DOHH2 (cell line): Measurements from ENCODE around the gene IGLON5.

Experiments
- CTCF ChIP-seq: fragments of 200-600 bp; sonication (generic); IDR thresholded peaks from one replicate; pipeline ENCODE4 v1.5.1; 2014; ENCODE audit warnings: antibody characterized with exemption, mild to moderate bottlenecking, low read depth, low read length; ENCODE audit not compliant: poor library complexity, severe bottlenecking
- EZH2phosphoT487 ChIP-seq: fragments of 200-600 bp; sonication (generic); IDR thresholded peaks from 2 replicates; pipeline ENCODE4 v1.6.1; 2017; ENCODE audit warnings: borderline replicate concordance, mild to moderate bottlenecking, antibody characterized with exemption, low read length, moderate library complexity, mixed read lengths

- no peak for TF ChIP-seq CTCF
- TF ChIP-seq EZH2phosphoT487: no peak
These were observed 19.7 kb downstream of the IGLON5 start for GRCh38 chr19:51331193-51331592.
